ENCODE data around the gene TOR3A. TPM values are rescaled to one million over a fixed set of nuclear protein-coding genes. Genes with fewer than 3 reads are reported as not detected.
A peak's percentile ranks its signal among the peaks of the same experiment; 100 is the strongest.

Gene TOR3A
- polyA plus RNA-seq, 1 experiment, result 30.8 TPM

DNA sequence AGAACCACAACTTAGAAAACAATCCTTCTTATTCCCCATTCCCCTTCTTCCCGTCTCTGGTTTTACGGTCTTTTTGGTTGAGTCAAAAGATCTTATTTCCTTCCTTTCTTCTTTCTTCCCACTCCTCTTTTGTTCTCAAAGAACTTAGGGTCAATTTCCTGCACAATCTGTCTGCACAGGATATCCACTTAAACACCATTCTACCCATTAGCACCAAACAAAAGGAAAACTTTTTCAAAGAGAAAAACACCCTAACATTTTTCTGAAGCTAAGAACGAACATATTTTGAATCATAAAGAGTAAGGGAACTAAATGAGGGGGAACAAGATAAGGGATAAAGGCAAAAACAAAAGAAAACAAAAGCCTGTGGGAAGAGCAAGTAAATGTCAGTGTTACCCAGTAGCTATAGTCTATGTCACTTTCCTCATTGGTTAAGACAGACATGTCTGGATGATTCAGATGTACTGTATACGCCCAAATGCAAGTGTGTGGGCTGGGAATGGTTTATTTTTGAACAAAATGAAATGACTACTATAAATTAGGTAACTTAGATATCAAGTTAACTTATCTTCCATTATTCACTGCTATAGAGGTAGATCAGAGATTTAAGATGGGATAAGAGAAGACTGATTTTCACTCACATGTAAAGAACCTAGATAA, 59.9 kb downstream of the TOR3A start:
- Histone ChIP-seq H3K4me3 (ENCODE audit: low read depth, low read length) (peak overlapping the region; percentile 69), H3K27me3 (ENCODE audit: control insufficient read depth, insufficient read depth, low read length) (no peaks in the 10 kb centered on the region), H3K36me3 (ENCODE audit: control insufficient read depth, insufficient read depth, low read length) (no peaks in the 10 kb centered on the region; the same call in 1 of the 2 replicates)
- TF ChIP-seq, protein P1, sequence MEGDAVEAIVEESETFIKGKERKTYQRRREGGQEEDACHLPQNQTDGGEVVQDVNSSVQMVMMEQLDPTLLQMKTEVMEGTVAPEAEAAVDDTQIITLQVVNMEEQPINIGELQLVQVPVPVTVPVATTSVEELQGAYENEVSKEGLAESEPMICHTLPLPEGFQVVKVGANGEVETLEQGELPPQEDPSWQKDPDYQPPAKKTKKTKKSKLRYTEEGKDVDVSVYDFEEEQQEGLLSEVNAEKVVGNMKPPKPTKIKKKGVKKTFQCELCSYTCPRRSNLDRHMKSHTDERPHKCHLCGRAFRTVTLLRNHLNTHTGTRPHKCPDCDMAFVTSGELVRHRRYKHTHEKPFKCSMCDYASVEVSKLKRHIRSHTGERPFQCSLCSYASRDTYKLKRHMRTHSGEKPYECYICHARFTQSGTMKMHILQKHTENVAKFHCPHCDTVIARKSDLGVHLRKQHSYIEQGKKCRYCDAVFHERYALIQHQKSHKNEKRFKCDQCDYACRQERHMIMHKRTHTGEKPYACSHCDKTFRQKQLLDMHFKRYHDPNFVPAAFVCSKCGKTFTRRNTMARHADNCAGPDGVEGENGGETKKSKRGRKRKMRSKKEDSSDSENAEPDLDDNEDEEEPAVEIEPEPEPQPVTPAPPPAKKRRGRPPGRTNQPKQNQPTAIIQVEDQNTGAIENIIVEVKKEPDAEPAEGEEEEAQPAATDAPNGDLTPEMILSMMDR (IDR thresholded peaks at IDR 0.05; ENCODE audit: insufficient read depth, low read depth, low read length), result no peak
- DNase-seq (ENCODE audit: low read depth), result no peak
- POLR2A ChIA-PET, result interaction anchor here (0.7 kb wide), 1 partner anchor 63 kb away, joined by 5 read pairs; no protein-coding TSS in a partner anchor
- CTCF ChIA-PET, result interaction anchor here (0.6 to 1.1 kb wide), 4 partner anchors 21 to 38 kb away, joined by 3 read pairs; no protein-coding TSS in a partner anchor

DNA sequence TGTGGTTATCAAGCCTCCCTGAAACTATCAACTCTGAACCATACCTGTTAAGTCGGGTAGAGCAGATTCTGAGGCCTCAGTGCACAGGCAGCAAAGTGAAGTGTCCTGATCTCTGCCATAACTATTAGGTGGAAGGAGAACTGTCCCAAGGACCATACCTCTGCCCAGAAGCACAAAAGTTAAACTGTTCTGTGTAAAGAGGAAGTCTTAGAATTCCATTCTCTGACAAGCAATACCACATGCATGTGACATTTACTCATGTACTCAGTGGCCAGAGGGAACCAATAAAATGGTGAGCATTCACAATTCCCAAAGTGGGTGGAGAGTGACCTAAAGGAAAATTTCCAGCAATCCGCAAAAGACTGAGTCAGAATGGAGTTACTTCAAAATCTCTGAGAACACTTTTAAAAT, 61.0 kb downstream of the TOR3A start:
- ChIA-PET CTCF (interaction anchor here (0.8 to 0.9 kb wide), 2 partner anchors 22 to 50 kb away, joined by 3 read pairs; no protein-coding TSS in a partner anchor), POLR2A (no interaction called here)
- H3K4me3 ChIP-seq (ENCODE audit: low read depth, low read length), result peak overlapping the region; percentile 69
- H3K27me3 ChIP-seq (ENCODE audit: control insufficient read depth, insufficient read depth, low read length), result no peaks in the 10 kb centered on the region
- DNase-seq (ENCODE audit: low read depth), result peak; percentile 97
- TF ChIP-seq, protein P1 (IDR thresholded peaks at IDR 0.05; ENCODE audit: insufficient read depth, low read depth, low read length), result no peak
- no peaks in the 10 kb centered on the region; the same call in 1 of the 2 replicates for H3K36me3 ChIP-seq (ENCODE audit: control insufficient read depth, insufficient read depth, low read length)

GRCh38 chr1:179143322-179143721, 61.5 kb downstream of the TOR3A start:
- TF ChIP-seq, protein P1 (IDR thresholded peaks at IDR 0.05; ENCODE audit: insufficient read depth, low read depth, low read length), result no peak
- Histone ChIP-seq H3K27me3 (ENCODE audit: control insufficient read depth, insufficient read depth, low read length) (no peaks in the 10 kb centered on the region), H3K4me3 (ENCODE audit: low read depth, low read length) (no peak overlapping the region), H3K36me3 (ENCODE audit: control insufficient read depth, insufficient read depth, low read length) (no peaks in the 10 kb centered on the region; the same call in 1 of the 2 replicates)
- peak; percentile 90 for DNase-seq (ENCODE audit: low read depth)
- ChIA-PET POLR2A (no interaction called here), CTCF (interaction anchor here (0.9 kb wide), 1 partner anchor 50 kb away, joined by 3 read pairs; no protein-coding TSS in a partner anchor)

DNA sequence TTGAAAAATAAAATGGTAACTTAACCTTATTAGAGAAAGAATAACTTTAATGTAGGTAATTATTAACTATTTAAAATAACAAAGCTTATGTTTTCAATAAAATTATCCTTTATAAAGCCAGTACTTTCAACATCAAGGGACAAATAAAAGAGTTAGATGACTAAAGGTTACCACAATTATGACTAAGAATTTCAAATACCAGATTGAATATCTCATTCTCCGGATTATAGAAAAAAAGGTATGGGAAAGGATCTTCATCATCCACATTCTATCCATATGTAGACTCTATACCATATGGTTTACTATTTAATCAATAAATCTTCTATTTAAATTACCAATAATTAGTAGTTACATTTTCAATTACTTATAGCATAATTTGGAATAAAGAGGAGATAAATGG, 62.8 kb downstream of the TOR3A start:
- POLR2A ChIA-PET, result no interaction called here
- TF ChIP-seq, protein P1 (IDR thresholded peaks at IDR 0.05; ENCODE audit: insufficient read depth, low read depth, low read length), result no peak
- no peak for DNase-seq (ENCODE audit: low read depth)
- Histone ChIP-seq H3K27me3 (ENCODE audit: control insufficient read depth, insufficient read depth, low read length) (no peaks in the 10 kb centered on the region), H3K4me3 (ENCODE audit: low read depth, low read length) (no peak overlapping the region), H3K36me3 (ENCODE audit: control insufficient read depth, insufficient read depth, low read length) (no peaks in the 10 kb centered on the region; the same call in 1 of the 2 replicates)
- CTCF ChIA-PET, result no interaction called here

DNA sequence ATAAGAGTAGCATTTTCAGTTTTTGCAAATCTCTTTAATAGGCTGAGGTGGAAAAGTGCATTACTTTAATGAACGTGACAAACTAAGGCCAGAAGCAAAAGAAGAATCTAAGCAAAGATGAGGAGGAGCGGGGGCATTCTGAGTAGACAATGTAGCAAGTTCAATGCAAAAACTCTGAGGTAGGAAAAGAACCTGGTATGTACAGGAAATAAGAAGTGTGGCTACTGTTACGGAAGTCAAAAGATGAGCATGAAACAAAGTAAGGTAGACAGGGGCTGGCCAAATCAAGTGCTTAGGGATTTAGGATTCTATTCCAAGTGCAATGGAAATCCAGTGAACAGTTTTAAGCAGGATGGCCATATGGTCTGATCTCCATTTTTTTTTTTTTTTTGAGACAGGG, 63.7 kb downstream of the TOR3A start:
- Histone ChIP-seq H3K36me3 (ENCODE audit: control insufficient read depth, insufficient read depth, low read length) (no peaks in the 10 kb centered on the region; the same call in 1 of the 2 replicates), H3K27me3 (ENCODE audit: control insufficient read depth, insufficient read depth, low read length) (no peaks in the 10 kb centered on the region), H3K4me3 (ENCODE audit: low read depth, low read length) (no peak overlapping the region)
- no peak for DNase-seq (ENCODE audit: low read depth)
- ChIA-PET CTCF (interaction anchor here (0.7 kb wide), 1 partner anchor 27 kb away, joined by 3 read pairs; no protein-coding TSS in a partner anchor), POLR2A (no interaction called here)
- TF ChIP-seq, protein P1 (IDR thresholded peaks at IDR 0.05; ENCODE audit: insufficient read depth, low read depth, low read length), result no peak

Small RNA genes lying within 50 kb of the gene (small RNA-seq; reads per million reads assigned to genes)
- not detected for gene AL512326.3 (ENCODE audit: insufficient read length, low read depth, low replicate concordance)

Other genes starting within 250 kb of the TOR3A start
- 0.28 and 0.44 TPM in 2 replicates for gene ANGPTL1, start 211.0 kb upstream of the TOR3A start, polyA plus RNA-seq (2011; rRNA removed)
- 30.0 and 36.2 TPM in 2 replicates for gene FAM20B, start 56.2 kb upstream of the TOR3A start, polyA plus RNA-seq (2011; rRNA removed)
- gene ABL2, start 147.6 kb downstream of the TOR3A start, polyA plus RNA-seq (2011; rRNA removed), result 18.7 and 24.0 TPM in 2 replicates
- 12.3 and 30.2 TPM in 2 replicates for gene SOAT1, start 211.7 kb downstream of the TOR3A start, polyA plus RNA-seq (2011; rRNA removed)